HEK293 (cell line): ENCODE results near the gene NIBAN1.
A peak's percentile ranks its signal among the peaks of the same experiment; 100 is the strongest.

ENCODE experiments used
- FEZF1 ChIP-seq: fragments of 450-650 bp; formaldehyde crosslinking; IDR thresholded peaks from 2 replicates; pipeline ENCODE4 v1.5.1; 2016; ENCODE audit warnings: missing biosample characterization, missing genetic modification characterization
- GFI1B ChIP-seq: fragments of 450-650 bp; formaldehyde crosslinking; IDR thresholded peaks from 2 replicates; pipeline ENCODE4 v1.5.1; 2016; ENCODE audit warnings: missing biosample characterization, missing genetic modification characterization
- IKZF3 ChIP-seq: fragments of 450-650 bp; IDR thresholded peaks from 2 replicates; pipeline ENCODE4 v1.5.0; 2018; ENCODE audit warnings: missing biosample characterization, mild to moderate bottlenecking, missing genetic modification characterization, moderate library complexity
- KLF16 ChIP-seq: fragments of 450-650 bp; formaldehyde crosslinking; IDR thresholded peaks from 2 replicates; pipeline ENCODE4 v1.5.1; 2017; ENCODE audit warnings: missing biosample characterization, missing genetic modification characterization
- KLF8 ChIP-seq: fragments of 450-650 bp; formaldehyde crosslinking; IDR thresholded peaks from 2 replicates; pipeline ENCODE4 v1.5.1; 2016; ENCODE audit warnings: missing biosample characterization, missing genetic modification characterization
- MZF1 ChIP-seq: fragments of 450-650 bp; formaldehyde crosslinking; IDR thresholded peaks from 2 replicates; pipeline ENCODE4 v1.5.1; 2017; ENCODE audit warnings: missing biosample characterization, missing genetic modification characterization, borderline replicate concordance
- ZBTB21 ChIP-seq: fragments of 450-650 bp; formaldehyde crosslinking; IDR thresholded peaks from 2 replicates; pipeline ENCODE4 v1.5.1; 2017; ENCODE audit warnings: missing biosample characterization, missing genetic modification characterization
- ZIC2 ChIP-seq: fragments of 450-650 bp; formaldehyde crosslinking; IDR thresholded peaks from 2 replicates; pipeline ENCODE4 v1.5.1; 2016; ENCODE audit warnings: missing biosample characterization, missing genetic modification characterization
- ZNF175 ChIP-seq: fragments of 450-650 bp; formaldehyde crosslinking; IDR thresholded peaks from 2 replicates; pipeline ENCODE4 v1.5.1; 2016; ENCODE audit warnings: missing biosample characterization, missing genetic modification characterization
- ZNF266 ChIP-seq: fragments of 450-650 bp; formaldehyde crosslinking; IDR thresholded peaks from 2 replicates; pipeline ENCODE4 v1.5.1; 2016; ENCODE audit warnings: missing biosample characterization, missing genetic modification characterization, low read depth
- ZNF302 ChIP-seq: fragments of 450-650 bp; formaldehyde crosslinking; IDR thresholded peaks from 2 replicates; pipeline ENCODE4 v1.5.1; 2016; ENCODE audit warnings: missing biosample characterization, missing genetic modification characterization, low read depth
- ZNF350 ChIP-seq: fragments of 450-650 bp; formaldehyde crosslinking; IDR thresholded peaks from 2 replicates; pipeline ENCODE4 v1.5.0; 2017; ENCODE audit warnings: missing biosample characterization, mild to moderate bottlenecking, missing genetic modification characterization
- ZNF354C ChIP-seq: fragments of 450-650 bp; formaldehyde crosslinking; IDR thresholded peaks from 2 replicates; pipeline ENCODE4 v1.5.1; 2016; ENCODE audit warnings: missing biosample characterization, missing genetic modification characterization, low read depth, borderline replicate concordance
- ZNF416 ChIP-seq: fragments of 450-650 bp; formaldehyde crosslinking; IDR thresholded peaks from 2 replicates; pipeline ENCODE4 v1.5.1; 2016; ENCODE audit warnings: missing biosample characterization, missing genetic modification characterization
- ZNF514 ChIP-seq: fragments of 450-650 bp; formaldehyde crosslinking; IDR thresholded peaks from 2 replicates; pipeline ENCODE4 v1.5.1; 2016; ENCODE audit warnings: missing biosample characterization, missing genetic modification characterization
- ZNF664 ChIP-seq: fragments of 450-650 bp; formaldehyde crosslinking; IDR thresholded peaks from 2 replicates; pipeline ENCODE4 v1.5.1; 2016; ENCODE audit warnings: missing biosample characterization, missing genetic modification characterization
- ZNF76 ChIP-seq: fragments of 450-650 bp; formaldehyde crosslinking; IDR thresholded peaks from 2 replicates; pipeline ENCODE4; 2016; ENCODE audit warnings: low read depth, missing biosample characterization, missing genetic modification characterization, borderline replicate concordance
- ZNF768 ChIP-seq: fragments of 450-650 bp; formaldehyde crosslinking; IDR thresholded peaks from 2 replicates; pipeline ENCODE4 v1.5.1; 2018; ENCODE audit warnings: missing biosample characterization, mild to moderate bottlenecking, missing genetic modification characterization
- ZNF792 ChIP-seq: fragments of 450-650 bp; formaldehyde crosslinking; IDR thresholded peaks from 2 replicates; pipeline ENCODE4 v1.5.1; 2016; ENCODE audit warnings: missing biosample characterization, missing genetic modification characterization
- ZXDB ChIP-seq: fragments of 450-650 bp; formaldehyde crosslinking; IDR thresholded peaks from 2 replicates; pipeline ENCODE4 v1.5.1; 2016; ENCODE audit warnings: missing biosample characterization, missing genetic modification characterization
- TF ChIP-seq, protein P1 (sequence below): fragments of 450-650 bp; formaldehyde crosslinking; IDR thresholded peaks from 2 replicates; pipeline ENCODE4 v1.5.1; 2017; ENCODE audit warnings: missing biosample characterization, missing genetic modification characterization
- TF ChIP-seq, protein P2 (sequence below): fragments of 450-650 bp; formaldehyde crosslinking; IDR thresholded peaks from 2 replicates; pipeline ENCODE4 v1.5.1; 2016; ENCODE audit warnings: missing biosample characterization, missing genetic modification characterization, low read depth
- TF ChIP-seq, protein P3 (sequence below): fragments of 450-650 bp; formaldehyde crosslinking; IDR thresholded peaks from 2 replicates; pipeline ENCODE4 v1.5.1; 2016; ENCODE audit warnings: missing biosample characterization, missing genetic modification characterization, low read depth
- TF ChIP-seq, protein P4 (sequence below): fragments of 450-650 bp; formaldehyde crosslinking; IDR thresholded peaks from 2 replicates; pipeline ENCODE4 v1.5.1; 2017; ENCODE audit warnings: missing biosample characterization, missing genetic modification characterization
- TF ChIP-seq, protein P5 (sequence below): fragments of 450-650 bp; formaldehyde crosslinking; IDR thresholded peaks from 2 replicates; pipeline ENCODE4; 2016; ENCODE audit warnings: missing biosample characterization, missing genetic modification characterization
- TF ChIP-seq, protein P6 (sequence below): IDR thresholded peaks from 2 replicates; pipeline ENCODE4 v1.6.1; 2011; ENCODE audit warnings: mild to moderate bottlenecking, low read depth, low read length, borderline replicate concordance
- TF ChIP-seq, protein P7 (sequence below): fragments of 450-650 bp; IDR thresholded peaks from 2 replicates; pipeline ENCODE4 v1.5.1; 2018; ENCODE audit warnings: missing biosample characterization, mild to moderate bottlenecking, missing genetic modification characterization
- TF ChIP-seq, protein P8 (sequence below): fragments of 450-650 bp; formaldehyde crosslinking; IDR thresholded peaks from 2 replicates; pipeline ENCODE4 v1.5.1; 2016; ENCODE audit warnings: missing biosample characterization, missing genetic modification characterization

NIBAN1 gene

DNA sequence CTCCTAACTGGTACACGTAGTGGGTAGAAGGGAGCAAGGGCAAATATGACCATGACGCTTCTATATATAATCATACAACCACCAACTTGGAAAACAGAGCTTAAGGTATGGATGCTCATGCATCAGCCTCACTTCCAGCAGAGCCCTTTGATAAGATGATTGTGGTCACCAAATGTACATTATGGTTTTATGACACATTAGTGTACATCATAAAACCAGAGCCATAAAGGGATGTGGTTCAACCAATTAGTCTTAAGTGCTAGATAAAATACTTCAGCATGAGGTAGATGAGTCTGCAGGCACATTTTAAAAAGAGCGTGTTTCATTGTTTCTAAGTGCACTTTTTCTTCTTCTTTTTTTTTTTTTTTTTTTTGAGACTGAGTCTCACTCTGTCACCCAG lies 43.7 kb downstream of the NIBAN1 start (continued):
- TF ChIP-seq, protein P1, sequence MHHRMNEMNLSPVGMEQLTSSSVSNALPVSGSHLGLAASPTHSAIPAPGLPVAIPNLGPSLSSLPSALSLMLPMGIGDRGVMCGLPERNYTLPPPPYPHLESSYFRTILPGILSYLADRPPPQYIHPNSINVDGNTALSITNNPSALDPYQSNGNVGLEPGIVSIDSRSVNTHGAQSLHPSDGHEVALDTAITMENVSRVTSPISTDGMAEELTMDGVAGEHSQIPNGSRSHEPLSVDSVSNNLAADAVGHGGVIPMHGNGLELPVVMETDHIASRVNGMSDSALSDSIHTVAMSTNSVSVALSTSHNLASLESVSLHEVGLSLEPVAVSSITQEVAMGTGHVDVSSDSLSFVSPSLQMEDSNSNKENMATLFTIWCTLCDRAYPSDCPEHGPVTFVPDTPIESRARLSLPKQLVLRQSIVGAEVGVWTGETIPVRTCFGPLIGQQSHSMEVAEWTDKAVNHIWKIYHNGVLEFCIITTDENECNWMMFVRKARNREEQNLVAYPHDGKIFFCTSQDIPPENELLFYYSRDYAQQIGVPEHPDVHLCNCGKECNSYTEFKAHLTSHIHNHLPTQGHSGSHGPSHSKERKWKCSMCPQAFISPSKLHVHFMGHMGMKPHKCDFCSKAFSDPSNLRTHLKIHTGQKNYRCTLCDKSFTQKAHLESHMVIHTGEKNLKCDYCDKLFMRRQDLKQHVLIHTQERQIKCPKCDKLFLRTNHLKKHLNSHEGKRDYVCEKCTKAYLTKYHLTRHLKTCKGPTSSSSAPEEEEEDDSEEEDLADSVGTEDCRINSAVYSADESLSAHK, result peak; percentile 89
- TF ChIP-seq, protein P2, sequence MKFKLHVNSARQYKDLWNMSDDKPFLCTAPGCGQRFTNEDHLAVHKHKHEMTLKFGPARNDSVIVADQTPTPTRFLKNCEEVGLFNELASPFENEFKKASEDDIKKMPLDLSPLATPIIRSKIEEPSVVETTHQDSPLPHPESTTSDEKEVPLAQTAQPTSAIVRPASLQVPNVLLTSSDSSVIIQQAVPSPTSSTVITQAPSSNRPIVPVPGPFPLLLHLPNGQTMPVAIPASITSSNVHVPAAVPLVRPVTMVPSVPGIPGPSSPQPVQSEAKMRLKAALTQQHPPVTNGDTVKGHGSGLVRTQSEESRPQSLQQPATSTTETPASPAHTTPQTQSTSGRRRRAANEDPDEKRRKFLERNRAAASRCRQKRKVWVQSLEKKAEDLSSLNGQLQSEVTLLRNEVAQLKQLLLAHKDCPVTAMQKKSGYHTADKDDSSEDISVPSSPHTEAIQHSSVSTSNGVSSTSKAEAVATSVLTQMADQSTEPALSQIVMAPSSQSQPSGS (tag by site-specific recombination), result peak; percentile 71
- TF ChIP-seq ZNF514 (tag by site-specific recombination) (no peak), ZNF76 (tag by site-specific recombination) (peak; percentile 48; the same call in 1 of the 2 replicates), KLF8 (tag by site-specific recombination) (peak; percentile 86), ZNF175 (no peak), ZNF354C (tag by site-specific recombination) (no peak), ZNF266 (tag by site-specific recombination) (no peak), ZNF768 (tag by site-specific recombination) (no peak), FEZF1 (tag by site-specific recombination) (peak; percentile 100), ZBTB21 (tag by site-specific recombination) (no peak; the same call in 1 of the 2 replicates), ZNF792 (tag by site-specific recombination) (no peak), ZNF664 (tag by site-specific recombination) (no peak), MZF1 (peak; percentile 72; the same call in 1 of the 2 replicates), ZXDB (tag by site-specific recombination) (peak; percentile 94), ZIC2 (0 out of 2 replicates have a peak, but pooled peaks have one; percentile 12), ZNF350 (no peak), KLF16 (tag by site-specific recombination) (0 out of 2 replicates have a peak, but pooled peaks have one; percentile 47), IKZF3 (tag by site-specific recombination) (peak; percentile 82), GFI1B (tag by site-specific recombination) (0 out of 2 replicates have a peak, but pooled peaks have one; percentile 29), ZNF416 (tag by site-specific recombination) (no peak), ZNF302 (tag by site-specific recombination) (no peak)
- TF ChIP-seq, protein P3, sequence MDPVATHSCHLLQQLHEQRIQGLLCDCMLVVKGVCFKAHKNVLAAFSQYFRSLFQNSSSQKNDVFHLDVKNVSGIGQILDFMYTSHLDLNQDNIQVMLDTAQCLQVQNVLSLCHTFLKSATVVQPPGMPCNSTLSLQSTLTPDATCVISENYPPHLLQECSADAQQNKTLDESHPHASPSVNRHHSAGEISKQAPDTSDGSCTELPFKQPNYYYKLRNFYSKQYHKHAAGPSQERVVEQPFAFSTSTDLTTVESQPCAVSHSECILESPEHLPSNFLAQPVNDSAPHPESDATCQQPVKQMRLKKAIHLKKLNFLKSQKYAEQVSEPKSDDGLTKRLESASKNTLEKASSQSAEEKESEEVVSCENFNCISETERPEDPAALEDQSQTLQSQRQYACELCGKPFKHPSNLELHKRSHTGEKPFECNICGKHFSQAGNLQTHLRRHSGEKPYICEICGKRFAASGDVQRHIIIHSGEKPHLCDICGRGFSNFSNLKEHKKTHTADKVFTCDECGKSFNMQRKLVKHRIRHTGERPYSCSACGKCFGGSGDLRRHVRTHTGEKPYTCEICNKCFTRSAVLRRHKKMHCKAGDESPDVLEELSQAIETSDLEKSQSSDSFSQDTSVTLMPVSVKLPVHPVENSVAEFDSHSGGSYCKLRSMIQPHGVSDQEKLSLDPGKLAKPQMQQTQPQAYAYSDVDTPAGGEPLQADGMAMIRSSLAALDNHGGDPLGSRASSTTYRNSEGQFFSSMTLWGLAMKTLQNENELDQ (tag by site-specific recombination), result no peak
- TF ChIP-seq, protein P4, sequence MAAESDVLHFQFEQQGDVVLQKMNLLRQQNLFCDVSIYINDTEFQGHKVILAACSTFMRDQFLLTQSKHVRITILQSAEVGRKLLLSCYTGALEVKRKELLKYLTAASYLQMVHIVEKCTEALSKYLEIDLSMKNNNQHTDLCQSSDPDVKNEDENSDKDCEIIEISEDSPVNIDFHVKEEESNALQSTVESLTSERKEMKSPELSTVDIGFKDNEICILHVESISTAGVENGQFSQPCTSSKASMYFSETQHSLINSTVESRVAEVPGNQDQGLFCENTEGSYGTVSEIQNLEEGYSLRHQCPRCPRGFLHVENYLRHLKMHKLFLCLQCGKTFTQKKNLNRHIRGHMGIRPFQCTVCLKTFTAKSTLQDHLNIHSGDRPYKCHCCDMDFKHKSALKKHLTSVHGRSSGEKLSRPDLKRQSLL (tag by site-specific recombination), result 0 out of 2 replicates have a peak, but pooled peaks have one; percentile 26
- TF ChIP-seq, protein P5, sequence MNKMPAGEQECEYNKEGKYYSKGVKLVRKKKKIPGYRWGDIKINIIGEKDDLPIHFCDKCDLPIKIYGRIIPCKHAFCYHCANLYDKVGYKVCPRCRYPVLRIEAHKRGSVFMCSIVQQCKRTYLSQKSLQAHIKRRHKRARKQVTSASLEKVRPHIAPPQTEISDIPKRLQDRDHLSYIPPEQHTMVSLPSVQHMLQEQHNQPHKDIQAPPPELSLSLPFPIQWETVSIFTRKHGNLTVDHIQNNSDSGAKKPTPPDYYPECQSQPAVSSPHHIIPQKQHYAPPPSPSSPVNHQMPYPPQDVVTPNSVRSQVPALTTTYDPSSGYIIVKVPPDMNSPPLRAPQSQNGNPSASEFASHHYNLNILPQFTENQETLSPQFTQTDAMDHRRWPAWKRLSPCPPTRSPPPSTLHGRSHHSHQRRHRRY (tag by site-specific recombination), result no peak
- TF ChIP-seq, protein P6, sequence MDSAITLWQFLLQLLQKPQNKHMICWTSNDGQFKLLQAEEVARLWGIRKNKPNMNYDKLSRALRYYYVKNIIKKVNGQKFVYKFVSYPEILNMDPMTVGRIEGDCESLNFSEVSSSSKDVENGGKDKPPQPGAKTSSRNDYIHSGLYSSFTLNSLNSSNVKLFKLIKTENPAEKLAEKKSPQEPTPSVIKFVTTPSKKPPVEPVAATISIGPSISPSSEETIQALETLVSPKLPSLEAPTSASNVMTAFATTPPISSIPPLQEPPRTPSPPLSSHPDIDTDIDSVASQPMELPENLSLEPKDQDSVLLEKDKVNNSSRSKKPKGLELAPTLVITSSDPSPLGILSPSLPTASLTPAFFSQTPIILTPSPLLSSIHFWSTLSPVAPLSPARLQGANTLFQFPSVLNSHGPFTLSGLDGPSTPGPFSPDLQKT, result no peak
- TF ChIP-seq, protein P7, sequence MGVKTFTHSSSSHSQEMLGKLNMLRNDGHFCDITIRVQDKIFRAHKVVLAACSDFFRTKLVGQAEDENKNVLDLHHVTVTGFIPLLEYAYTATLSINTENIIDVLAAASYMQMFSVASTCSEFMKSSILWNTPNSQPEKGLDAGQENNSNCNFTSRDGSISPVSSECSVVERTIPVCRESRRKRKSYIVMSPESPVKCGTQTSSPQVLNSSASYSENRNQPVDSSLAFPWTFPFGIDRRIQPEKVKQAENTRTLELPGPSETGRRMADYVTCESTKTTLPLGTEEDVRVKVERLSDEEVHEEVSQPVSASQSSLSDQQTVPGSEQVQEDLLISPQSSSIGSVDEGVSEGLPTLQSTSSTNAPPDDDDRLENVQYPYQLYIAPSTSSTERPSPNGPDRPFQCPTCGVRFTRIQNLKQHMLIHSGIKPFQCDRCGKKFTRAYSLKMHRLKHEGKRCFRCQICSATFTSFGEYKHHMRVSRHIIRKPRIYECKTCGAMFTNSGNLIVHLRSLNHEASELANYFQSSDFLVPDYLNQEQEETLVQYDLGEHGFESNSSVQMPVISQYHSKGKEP, result peak; percentile 84; the same call in 1 of the 2 replicates
- TF ChIP-seq, protein P8, sequence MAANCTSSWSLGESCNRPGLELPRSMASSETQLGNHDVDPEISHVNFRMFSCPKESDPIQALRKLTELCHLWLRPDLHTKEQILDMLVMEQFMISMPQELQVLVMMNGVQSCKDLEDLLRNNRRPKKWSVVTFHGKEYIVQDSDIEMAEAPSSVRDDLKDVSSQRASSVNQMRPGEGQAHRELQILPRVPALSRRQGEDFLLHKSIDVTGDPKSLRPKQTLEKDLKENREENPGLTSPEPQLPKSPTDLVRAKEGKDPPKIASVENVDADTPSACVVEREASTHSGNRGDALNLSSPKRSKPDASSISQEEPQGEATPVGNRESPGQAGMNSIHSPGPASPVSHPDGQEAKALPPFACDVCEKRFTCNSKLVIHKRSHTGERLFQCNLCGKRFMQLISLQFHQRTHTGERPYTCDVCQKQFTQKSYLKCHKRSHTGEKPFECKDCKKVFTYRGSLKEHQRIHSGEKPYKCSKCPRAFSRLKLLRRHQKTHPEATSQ (tag by site-specific recombination), result no peak
